Measurements from ENCODE around the gene GAB2.
"Not testable (repeated sequence)": the region's sequence is repeated elsewhere in the genome, so short reads cannot be mapped to it uniquely, and the experiment has no call there.

The GAB2 gene

DNA sequence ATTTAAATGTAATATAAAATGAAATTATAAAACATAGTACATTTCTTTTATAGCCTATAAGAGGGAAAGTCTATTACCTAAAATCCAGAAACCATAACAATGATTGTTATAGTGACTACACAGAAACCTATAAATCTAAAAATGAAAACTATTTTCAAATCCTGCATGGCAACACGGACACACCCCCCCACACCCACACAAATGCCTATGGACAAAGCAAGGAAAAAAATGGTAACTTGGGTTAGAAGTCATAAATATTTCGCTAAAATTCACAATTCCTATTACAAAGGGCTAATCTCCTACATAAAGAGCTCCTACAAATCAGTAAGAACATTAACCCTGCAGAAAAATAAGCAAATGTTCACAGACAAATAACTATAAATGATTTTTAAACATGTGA lies 56.4 kb downstream of the GAB2 start:
- TF ChIP-seq, protein P1, sequence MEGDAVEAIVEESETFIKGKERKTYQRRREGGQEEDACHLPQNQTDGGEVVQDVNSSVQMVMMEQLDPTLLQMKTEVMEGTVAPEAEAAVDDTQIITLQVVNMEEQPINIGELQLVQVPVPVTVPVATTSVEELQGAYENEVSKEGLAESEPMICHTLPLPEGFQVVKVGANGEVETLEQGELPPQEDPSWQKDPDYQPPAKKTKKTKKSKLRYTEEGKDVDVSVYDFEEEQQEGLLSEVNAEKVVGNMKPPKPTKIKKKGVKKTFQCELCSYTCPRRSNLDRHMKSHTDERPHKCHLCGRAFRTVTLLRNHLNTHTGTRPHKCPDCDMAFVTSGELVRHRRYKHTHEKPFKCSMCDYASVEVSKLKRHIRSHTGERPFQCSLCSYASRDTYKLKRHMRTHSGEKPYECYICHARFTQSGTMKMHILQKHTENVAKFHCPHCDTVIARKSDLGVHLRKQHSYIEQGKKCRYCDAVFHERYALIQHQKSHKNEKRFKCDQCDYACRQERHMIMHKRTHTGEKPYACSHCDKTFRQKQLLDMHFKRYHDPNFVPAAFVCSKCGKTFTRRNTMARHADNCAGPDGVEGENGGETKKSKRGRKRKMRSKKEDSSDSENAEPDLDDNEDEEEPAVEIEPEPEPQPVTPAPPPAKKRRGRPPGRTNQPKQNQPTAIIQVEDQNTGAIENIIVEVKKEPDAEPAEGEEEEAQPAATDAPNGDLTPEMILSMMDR (IDR thresholded peaks at IDR 0.05; ENCODE audit: low read depth, low read length, missing control alignments) = no peak
- DNase-seq (ENCODE audit: extremely low read depth, low read depth) = no peak
- no peak overlapping the region for H3K4me3 ChIP-seq (replicated peaks; ENCODE audit: low read depth, low read length)

DNA sequence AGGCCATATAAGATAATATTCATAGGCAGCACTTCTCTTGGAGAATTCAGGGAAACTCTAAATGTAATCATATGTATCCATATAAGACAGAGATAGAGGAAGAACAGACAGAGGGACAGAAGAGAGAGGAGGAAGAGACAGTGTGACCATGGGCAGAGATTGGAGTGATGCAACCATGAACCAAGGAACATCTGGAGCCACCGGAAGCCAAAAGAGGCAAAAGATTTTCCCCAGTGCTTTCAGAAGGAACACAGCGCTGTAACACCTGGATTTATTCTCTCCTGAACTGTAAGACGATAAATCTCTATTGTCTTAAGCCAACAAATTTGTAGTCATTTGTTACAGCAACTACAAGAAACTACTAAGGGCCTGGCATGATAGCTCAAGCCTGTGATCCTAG lies 57.7 kb downstream of the GAB2 start:
- DNase-seq (ENCODE audit: extremely low read depth, low read depth) = no peak
- H3K4me3 ChIP-seq (replicated peaks; ENCODE audit: low read depth, low read length) = no peak overlapping the region
- TF ChIP-seq, protein P1 (IDR thresholded peaks at IDR 0.05; ENCODE audit: low read depth, low read length, missing control alignments) = no peak

DNA sequence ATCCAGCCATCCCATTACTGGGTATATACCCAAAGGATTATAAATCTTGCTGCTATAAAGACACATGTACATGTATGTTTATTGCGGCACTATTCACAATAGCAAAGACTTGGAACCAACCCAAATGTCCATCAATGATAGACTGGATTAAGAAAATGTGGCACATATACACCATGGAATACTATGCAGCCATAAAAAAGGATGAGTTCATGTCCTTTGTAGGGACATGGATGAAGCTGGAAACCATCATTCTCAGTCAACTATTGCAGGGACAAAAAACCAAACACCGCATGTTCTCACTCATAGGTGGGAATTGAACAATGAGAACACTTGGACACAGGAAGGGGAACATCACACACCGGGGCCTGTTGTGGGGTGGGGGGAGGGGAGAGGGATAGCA lies 59.7 kb downstream of the GAB2 start:
- DNase-seq (ENCODE audit: extremely low read depth, low read depth); H3K4me3 ChIP-seq (replicated peaks; ENCODE audit: low read depth, low read length): not testable (repeated sequence)

DNA sequence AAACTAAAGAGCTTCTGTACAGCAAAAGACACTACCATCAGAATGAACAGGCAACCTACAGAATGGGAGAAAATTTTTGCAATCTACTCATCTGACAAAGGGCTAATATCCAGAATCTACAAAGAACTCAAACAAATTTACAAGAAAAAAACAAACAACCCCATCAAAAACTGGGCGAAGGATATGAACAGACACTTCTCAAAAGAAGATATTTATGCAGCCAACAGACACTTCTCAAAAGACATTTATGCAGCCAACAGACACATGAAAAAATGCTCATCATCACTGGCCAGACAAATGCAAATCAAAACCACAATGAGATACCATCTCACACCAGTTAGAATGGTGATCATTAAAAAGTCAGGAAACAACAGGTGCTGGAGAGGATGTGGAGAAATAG lies 60.2 kb downstream of the GAB2 start:
- H3K4me3 ChIP-seq (replicated peaks; ENCODE audit: low read depth, low read length); DNase-seq (ENCODE audit: extremely low read depth, low read depth): not testable (repeated sequence)

DNA sequence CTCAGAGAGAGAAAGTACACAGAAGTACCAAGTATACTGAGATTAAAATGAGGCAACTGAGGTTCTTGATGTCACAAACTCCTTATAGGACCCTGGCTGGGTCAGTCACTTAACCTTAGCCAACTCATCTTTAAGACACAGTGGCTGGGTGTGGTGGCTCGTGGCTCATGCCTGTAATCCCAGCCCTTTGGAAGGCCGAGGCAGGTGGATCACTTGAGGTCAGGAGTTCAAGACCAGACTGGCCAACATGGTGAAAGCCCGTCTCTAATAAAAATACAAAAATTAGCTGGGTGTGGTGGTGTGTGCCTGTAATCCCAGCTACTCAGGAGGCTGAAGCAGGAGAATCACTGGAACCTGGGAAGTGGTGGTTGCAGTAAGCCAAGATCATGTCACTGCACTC lies 61.9 kb downstream of the GAB2 start:
- not testable (repeated sequence) for H3K4me3 ChIP-seq (replicated peaks; ENCODE audit: low read depth, low read length); DNase-seq (ENCODE audit: extremely low read depth, low read depth)

DNA sequence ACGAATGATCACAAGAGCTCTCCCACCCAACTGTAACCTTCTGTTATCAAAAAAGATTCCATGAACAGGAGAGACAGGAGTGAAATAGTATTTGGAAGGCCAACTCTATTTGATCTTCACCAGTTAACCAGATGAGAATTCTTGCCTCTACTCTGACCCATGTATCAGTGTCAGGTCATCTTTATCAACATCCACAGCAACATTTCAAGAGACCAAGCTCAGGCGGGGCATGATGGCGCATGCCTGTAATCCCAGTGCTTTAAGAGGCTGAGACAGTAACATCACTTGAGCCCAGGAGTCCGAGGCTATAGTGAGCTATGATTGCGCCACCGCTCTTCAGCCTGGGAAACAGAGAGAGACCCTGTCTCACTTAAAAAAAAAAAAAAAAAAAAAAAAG lies 62.3 kb downstream of the GAB2 start:
- no peak overlapping the region for H3K4me3 ChIP-seq (replicated peaks; ENCODE audit: low read depth, low read length)
- TF ChIP-seq, protein P1 (IDR thresholded peaks at IDR 0.05; ENCODE audit: low read depth, low read length, missing control alignments) = no peak
- DNase-seq (ENCODE audit: extremely low read depth, low read depth) = no peak

DNA sequence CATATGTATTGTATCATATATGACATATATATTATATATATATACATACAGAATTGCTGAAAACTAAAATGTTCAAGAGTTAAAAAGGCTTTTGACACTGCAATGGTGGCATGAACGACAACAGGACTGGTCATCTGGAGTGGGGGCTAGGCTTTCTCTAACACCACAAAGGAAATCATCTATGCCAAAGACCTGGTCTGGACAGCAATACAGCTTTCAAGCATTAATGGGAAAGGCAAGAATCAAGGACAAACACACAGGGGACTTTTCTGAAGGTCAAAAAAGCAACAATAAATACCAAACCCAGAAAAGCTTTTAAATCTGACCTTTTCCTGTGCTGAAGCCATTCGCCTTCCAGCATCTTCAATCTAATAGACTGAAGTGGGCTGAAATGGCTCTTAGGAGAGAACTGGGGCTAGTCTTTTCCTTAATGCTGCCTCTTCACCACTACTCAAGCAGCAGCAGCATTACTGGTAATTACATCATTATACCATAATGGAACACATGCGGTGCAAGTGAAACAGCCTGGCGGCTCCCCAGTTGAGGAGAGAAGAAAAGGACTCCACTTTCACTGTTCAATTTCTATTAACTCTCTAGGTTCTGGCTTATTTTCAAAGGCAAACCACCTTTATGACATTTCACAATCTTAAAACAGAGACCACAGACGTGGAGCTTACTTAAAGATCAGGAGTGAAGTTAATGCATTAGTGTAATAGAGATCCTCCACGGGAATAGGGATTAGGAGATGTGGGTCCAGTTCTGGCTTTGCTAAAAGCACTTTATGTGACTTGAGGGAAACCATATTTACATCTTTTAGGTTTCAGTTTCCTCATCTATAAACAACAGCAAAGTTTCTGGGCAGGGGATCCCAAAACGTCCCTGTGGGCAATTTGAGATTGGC lies 63.0 kb downstream of the GAB2 start:
- no peak overlapping the region for H3K4me3 ChIP-seq (replicated peaks; ENCODE audit: low read depth, low read length)
- TF ChIP-seq, protein P1 (IDR thresholded peaks at IDR 0.05; ENCODE audit: low read depth, low read length, missing control alignments) = no peak
- DNase-seq (ENCODE audit: extremely low read depth, low read depth) = no peak

DNA sequence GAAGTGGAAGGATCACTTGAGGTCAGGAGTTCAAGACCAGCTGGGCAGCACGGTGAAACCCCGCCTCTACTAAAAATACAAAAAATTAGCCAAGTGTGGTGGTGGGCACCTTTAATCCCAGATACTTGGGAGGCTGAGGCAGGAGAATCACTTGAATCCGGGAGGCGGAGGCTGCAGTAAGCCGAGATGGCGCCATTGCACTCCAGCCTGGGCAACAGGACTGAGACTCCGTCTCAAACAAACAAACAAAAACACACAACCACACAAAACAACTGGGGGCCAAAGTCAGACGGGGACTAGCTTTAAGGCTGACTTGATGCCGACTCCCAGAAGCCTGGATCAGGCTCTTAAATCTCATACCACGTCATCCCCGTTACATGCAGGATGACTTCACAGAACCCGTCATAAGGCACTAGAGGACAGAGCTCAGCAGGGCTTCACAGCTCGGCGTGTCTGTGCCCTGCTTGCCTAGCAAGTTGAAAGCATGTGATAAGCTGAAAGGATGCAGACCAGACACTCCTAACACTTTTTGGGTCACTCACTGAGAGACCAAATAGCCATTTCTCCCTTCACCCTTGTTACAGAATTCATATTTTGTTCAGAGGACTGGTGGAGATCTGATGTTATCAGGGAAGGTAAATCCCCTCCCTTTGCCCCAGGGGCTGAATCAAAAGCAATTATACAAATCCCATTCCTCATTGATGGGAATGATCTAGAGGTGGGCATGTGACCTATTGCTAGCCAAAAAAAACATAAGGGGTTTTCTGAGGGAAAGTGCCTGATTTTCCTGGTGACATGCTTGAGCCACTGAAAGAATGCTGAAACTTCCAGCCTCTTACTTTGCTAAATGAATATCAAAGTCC lies 65.4 kb downstream of the GAB2 start:
- no peak overlapping the region for H3K4me3 ChIP-seq (replicated peaks; ENCODE audit: low read depth, low read length)
- TF ChIP-seq, protein P1 (IDR thresholded peaks at IDR 0.05; ENCODE audit: low read depth, low read length, missing control alignments) = no peak
- DNase-seq (ENCODE audit: extremely low read depth, low read depth) = no peak
